OCI-LY7 (cell line): ENCODE measurements around the gene MEF2B. TPM values are rescaled to one million over a fixed set of nuclear protein-coding genes. Genes with fewer than 3 reads are reported as not detected.

Experiments
- BruUV-seq: library from RNA; stranded (reverse); fragments of 400-500 nt; replicated peaks from 2 replicates; lab custom pipeline; 2021; lab: Mats Ljungman, UMichigan
- CTCF ChIA-PET: fragments of 300-600 bp; sonication (Branson Sonifier 250); formaldehyde crosslinking; loops from one replicate; lab custom pipeline; 2022; ENCODE audit warnings: antibody characterized with exemption; ENCODE audit not compliant: unreplicated experiment; lab: Charles Lee
- POLR2A ChIA-PET: fragments of 300-600 bp; sonication (Branson Sonifier 250); formaldehyde crosslinking; loops from one replicate; lab custom pipeline; 2022; ENCODE audit warnings: antibody characterized with exemption; lab: Charles Lee
- DNase-seq: peaks from one replicate; pipeline ENCODE4 v3.0.0-alpha.2; 2015; ENCODE audit warnings: low spot score
- H2AFZ ChIP-seq: fragments of 200-600 bp; sonication (generic), shearing (Covaris generic); 2 replicates; pipeline ENCODE4 v1.6.1; 2014; ENCODE audit warnings: mild to moderate bottlenecking, antibody characterized with exemption, low read length, moderate library complexity
- H3K27ac ChIP-seq: fragments of 200-600 bp; sonication (generic); 2 replicates; pipeline ENCODE4 v1.5.1; 2014; ENCODE audit warnings: mixed run types, low read depth, mild to moderate bottlenecking, moderate library complexity, low read length, inconsistent platforms; ENCODE audit not compliant: poor library complexity, severe bottlenecking
- H3K36me3 ChIP-seq: fragments of 200-600 bp; sonication (generic); 2 replicates; pipeline ENCODE4 v1.6.1; 2014; ENCODE audit warnings: mild to moderate bottlenecking, antibody characterized with exemption, low read length, moderate library complexity, mixed read lengths; ENCODE audit not compliant: insufficient read depth
- H3K4me1 ChIP-seq: fragments of 200-600 bp; sonication (generic); 2 replicates; pipeline ENCODE4 v1.5.1; 2014; ENCODE audit warnings: mild to moderate bottlenecking, low read length; ENCODE audit not compliant: insufficient read depth, poor library complexity, severe bottlenecking
- H3K4me2 ChIP-seq: fragments of 200-600 bp; sonication (generic); 2 replicates; pipeline ENCODE4 v1.6.1; 2014; ENCODE audit warnings: mild to moderate bottlenecking, low read length
- H3K4me3 ChIP-seq: fragments of 200-600 bp; sonication (generic); 2 replicates; pipeline ENCODE4 v1.5.1; 2014; ENCODE audit warnings: mild to moderate bottlenecking, low read depth, low read length; ENCODE audit not compliant: poor library complexity, severe bottlenecking
- H3K79me2 ChIP-seq: fragments of 200-600 bp; sonication (generic); 2 replicates; pipeline ENCODE4 v1.6.1; 2016; ENCODE audit warnings: low read depth, mild to moderate bottlenecking, low read length, moderate library complexity, mixed read lengths; ENCODE audit not compliant: insufficient read depth
- H3K9me2 ChIP-seq: fragments of 200-600 bp; sonication (generic); 2 replicates; pipeline ENCODE4 v1.6.1; 2016; ENCODE audit warnings: mild to moderate bottlenecking, low read length, mixed read lengths; ENCODE audit not compliant: insufficient read depth
- H3K9me3 ChIP-seq: fragments of 200-600 bp; sonication (generic); 2 replicates; pipeline ENCODE4 v1.6.1; 2014; ENCODE audit warnings: mild to moderate bottlenecking, mixed run types, low read length, mixed read lengths
- H4K20me1 ChIP-seq: fragments of 200-600 bp; sonication (generic); 2 replicates; pipeline ENCODE4 v1.6.1; 2014; ENCODE audit warnings: mild to moderate bottlenecking, antibody characterized with exemption, low read length, moderate library complexity, mixed read lengths; ENCODE audit not compliant: insufficient read depth
- EZH2phosphoT487 ChIP-seq: fragments of 200-600 bp; sonication (generic); IDR thresholded peaks from 2 replicates; pipeline ENCODE4 v1.6.1; 2018; ENCODE audit warnings: low read depth, borderline replicate concordance, mild to moderate bottlenecking, mixed run types, antibody characterized with exemption, low read length, moderate library complexity, mixed read lengths
- intact Hi-C: fragments of 100-400 bp; cut with micrococcal nuclease; formaldehyde crosslinking; loops from one replicate; pipeline ENCODE4 v1.10.0; 2022; ENCODE audit not compliant: unreplicated experiment
- total RNA-seq, 2 experiments: library from RNA; depleted of rRNA in 1 of 2; stranded (reverse); fragments of >200 nt in 1 of 2; shearing (Covaris generic) in 1 of 2; gene quantifications; 2 replicates each; pipeline ENCODE4 v1.2.3, GENCODE V29; 2014 to 2022
- TF ChIP-seq, protein P1 (sequence below): fragments of 200-600 bp; sonication (generic); conservative IDR thresholded peaks from 2 replicates; pipeline ENCODE4 v1.5.1; 2014; ENCODE audit warnings: mild to moderate bottlenecking, antibody characterized with exemption, low read length, moderate library complexity, mixed read lengths

MEF2B gene
- total RNA-seq, 2 experiments from 2014 or later = 201 to 295 TPM

DNA sequence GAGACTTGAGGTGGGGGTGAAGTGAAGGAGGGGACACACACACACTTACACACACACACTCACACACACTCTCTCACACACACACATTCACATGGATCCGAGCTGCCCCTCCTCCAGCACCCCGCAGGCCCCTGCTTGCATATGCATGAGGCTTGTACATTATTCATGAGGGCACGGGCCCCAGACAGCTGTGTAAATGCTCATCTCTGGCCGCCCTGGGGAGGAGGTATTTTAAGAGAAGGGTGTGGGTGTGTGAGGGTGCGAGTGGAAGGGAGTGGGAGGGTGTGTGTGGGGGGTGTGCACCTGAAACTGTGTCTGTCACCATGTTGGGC lies 44.1 kb upstream of the MEF2B start:
- Histone ChIP-seq H3K4me3 (no peak overlapping the region), H3K4me1 (no peaks in the 10 kb centered on the region), H3K79me2 (no peaks in the 10 kb centered on the region), H3K9me3 (no peaks in the 10 kb centered on the region), H3K9me2 (no peaks in the 10 kb centered on the region), H3K36me3 (no peaks in the 10 kb centered on the region), H4K20me1 (no peaks in the 10 kb centered on the region), H3K4me2 (no peak overlapping the region), H2AFZ (no peak overlapping the region), H3K27ac (no peak overlapping the region)
- ChIA-PET POLR2A (interaction anchor here (0.7 kb wide), 1 partner anchor 16 kb away, joined by 5 read pairs; no protein-coding TSS in a partner anchor), CTCF (no interaction called here)
- no TSS peak for BruUV-seq
- no peak for TF ChIP-seq EZH2phosphoT487
- TF ChIP-seq, protein P1, sequence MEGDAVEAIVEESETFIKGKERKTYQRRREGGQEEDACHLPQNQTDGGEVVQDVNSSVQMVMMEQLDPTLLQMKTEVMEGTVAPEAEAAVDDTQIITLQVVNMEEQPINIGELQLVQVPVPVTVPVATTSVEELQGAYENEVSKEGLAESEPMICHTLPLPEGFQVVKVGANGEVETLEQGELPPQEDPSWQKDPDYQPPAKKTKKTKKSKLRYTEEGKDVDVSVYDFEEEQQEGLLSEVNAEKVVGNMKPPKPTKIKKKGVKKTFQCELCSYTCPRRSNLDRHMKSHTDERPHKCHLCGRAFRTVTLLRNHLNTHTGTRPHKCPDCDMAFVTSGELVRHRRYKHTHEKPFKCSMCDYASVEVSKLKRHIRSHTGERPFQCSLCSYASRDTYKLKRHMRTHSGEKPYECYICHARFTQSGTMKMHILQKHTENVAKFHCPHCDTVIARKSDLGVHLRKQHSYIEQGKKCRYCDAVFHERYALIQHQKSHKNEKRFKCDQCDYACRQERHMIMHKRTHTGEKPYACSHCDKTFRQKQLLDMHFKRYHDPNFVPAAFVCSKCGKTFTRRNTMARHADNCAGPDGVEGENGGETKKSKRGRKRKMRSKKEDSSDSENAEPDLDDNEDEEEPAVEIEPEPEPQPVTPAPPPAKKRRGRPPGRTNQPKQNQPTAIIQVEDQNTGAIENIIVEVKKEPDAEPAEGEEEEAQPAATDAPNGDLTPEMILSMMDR = no peak
- intact Hi-C loops = no loop called here
- DNase-seq = no peak

DNA sequence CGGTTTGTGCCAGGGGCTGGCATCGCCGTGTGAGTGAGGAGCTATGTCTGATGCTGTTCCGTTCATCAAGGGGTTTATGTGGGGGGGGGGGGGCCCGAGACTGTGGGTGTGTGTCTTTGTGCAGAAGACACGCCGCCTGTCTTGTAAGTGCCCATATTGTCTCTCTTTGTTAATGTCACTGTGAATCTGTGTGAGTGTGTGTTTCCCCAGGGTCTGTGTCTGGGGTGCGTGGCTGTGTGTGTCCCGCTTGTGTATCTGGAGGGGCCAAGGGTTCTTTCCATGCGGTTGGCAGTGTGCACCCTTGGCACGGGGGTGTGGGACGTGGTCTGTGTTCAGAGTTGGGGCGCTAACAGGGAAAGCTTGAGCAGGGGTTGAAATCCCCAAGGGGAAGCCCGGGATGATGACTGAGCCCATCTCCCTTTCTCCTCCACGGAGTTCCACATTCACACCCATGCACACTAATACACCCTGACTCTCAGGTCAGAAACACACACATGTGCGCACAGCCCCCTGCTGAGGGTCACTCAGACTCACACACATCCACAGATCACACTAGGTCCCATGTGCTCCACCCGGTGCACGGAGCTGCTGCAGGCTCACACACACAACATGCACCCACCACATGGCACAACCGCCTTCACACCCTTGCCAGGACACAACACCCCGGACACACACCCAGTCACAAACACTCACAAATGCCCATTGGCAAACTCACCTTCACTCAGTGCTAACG lies 43.5 kb upstream of the MEF2B start:
- intact Hi-C loops = no loop called here
- H3K4me2 ChIP-seq = no peak overlapping the region
- DNase-seq = no peak
- H3K36me3 ChIP-seq = no peaks in the 10 kb centered on the region
- BruUV-seq = no TSS peak
- H3K79me2 ChIP-seq = no peaks in the 10 kb centered on the region
- H3K9me3 ChIP-seq = no peaks in the 10 kb centered on the region
- no peaks in the 10 kb centered on the region for H3K4me1 ChIP-seq
- ChIA-PET CTCF (no interaction called here), POLR2A (no interaction called here)
- no peaks in the 10 kb centered on the region for H3K9me2 ChIP-seq
- TF ChIP-seq, protein P1 = no peak
- TF ChIP-seq EZH2phosphoT487 = no peak
- no peak overlapping the region for H3K4me3 ChIP-seq
- no peak overlapping the region for H2AFZ ChIP-seq
- H4K20me1 ChIP-seq = no peaks in the 10 kb centered on the region
- H3K27ac ChIP-seq = no peak overlapping the region

DNA sequence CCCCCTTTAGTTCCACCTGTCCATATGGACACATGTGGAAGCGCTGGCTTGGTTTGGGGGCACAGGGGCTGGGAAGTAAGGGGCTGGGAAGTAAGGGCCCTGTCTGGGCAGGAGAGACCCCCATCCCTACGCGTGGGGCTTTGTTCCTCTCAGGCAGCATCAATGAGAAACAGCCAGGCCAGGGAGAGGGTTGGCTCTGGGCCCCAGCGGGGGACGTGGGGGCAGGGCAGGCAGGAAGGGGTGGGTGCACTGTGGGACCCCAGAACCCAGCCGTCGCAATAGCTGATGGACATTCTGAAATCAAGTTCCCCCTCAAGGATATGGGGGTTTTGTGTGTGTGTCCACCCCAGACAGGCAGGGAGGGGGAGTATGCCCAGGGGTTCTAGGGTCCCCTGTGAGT lies 42.9 kb upstream of the MEF2B start:
- CTCF ChIA-PET = no interaction called here
- H3K36me3 ChIP-seq = no peaks in the 10 kb centered on the region
- no peaks in the 10 kb centered on the region for H3K9me3 ChIP-seq
- no peak overlapping the region for H3K4me3 ChIP-seq
- TF ChIP-seq EZH2phosphoT487 = no peak
- TF ChIP-seq, protein P1 = no peak
- no peaks in the 10 kb centered on the region for H3K9me2 ChIP-seq
- intact Hi-C loops = no loop called here
- no peak overlapping the region for H3K4me2 ChIP-seq
- H2AFZ ChIP-seq = no peak overlapping the region
- POLR2A ChIA-PET = no interaction called here
- no peaks in the 10 kb centered on the region for H3K4me1 ChIP-seq
- H3K27ac ChIP-seq = no peak overlapping the region
- no peaks in the 10 kb centered on the region for H4K20me1 ChIP-seq
- no peaks in the 10 kb centered on the region for H3K79me2 ChIP-seq
- DNase-seq = no peak
- no TSS peak for BruUV-seq
